CD4-positive, CD25-positive, alpha-beta regulatory T cell (primary cell): ENCODE measurements around the gene H6PD. TPM values are rescaled to one million over a fixed set of nuclear protein-coding genes. Genes with fewer than 3 reads are reported as not detected.
A peak's percentile ranks its signal among the peaks of the same experiment; 100 is the strongest.

ENCODE experiments used
- ATAC-seq, 2 donors: fragments of 150-1000 bp; cut with Tn5 transposase; one replicate each; pipeline ENCODE4 v1.10.0; 2021; ENCODE audit warnings: low read depth in 2 of 2, moderate number of reproducible peaks in 2 of 2, moderate library complexity in 1 of 2
- DNase-seq, 3 donors: peaks; one replicate each; pipeline versions ENCODE4 v3.0.0 to v3.0.0-alpha.2; 2012 to 2022; ENCODE audit warnings: mixed read lengths in 1 of 3
- H3K27ac ChIP-seq: one replicate; pipeline ENCODE4 v1.7.0; 2013; ENCODE audit warnings: mild to moderate bottlenecking, low read length; ENCODE audit not compliant: insufficient read depth, poor library complexity, severe bottlenecking
- H3K27me3 ChIP-seq: one replicate; pipeline ENCODE4 v1.7.0; 2013; ENCODE audit warnings: low read length; ENCODE audit not compliant: control insufficient read depth, insufficient read depth
- H3K36me3 ChIP-seq: one replicate; pipeline ENCODE4 v1.7.0; 2013; ENCODE audit warnings: mild to moderate bottlenecking, low read length, moderate library complexity; ENCODE audit not compliant: control insufficient read depth, insufficient read depth
- H3K4me1 ChIP-seq: 2 replicates; pipeline ENCODE4 v1.7.0; 2013; ENCODE audit warnings: mild to moderate bottlenecking, low read length; ENCODE audit not compliant: insufficient read depth, control insufficient read depth, poor library complexity, severe bottlenecking
- H3K4me3 ChIP-seq: one replicate; pipeline ENCODE4 v1.7.0; 2013; ENCODE audit warnings: low read depth, mild to moderate bottlenecking, low read length, moderate library complexity
- H3K9me3 ChIP-seq, 2 experiments: 1 replicate in 1 of 2; 2 replicates in 1 of 2; pipeline ENCODE4 v1.7.0; 2013; ENCODE audit warnings: low read length in 2 of 2, mild to moderate bottlenecking in 1 of 2, moderate library complexity in 1 of 2; ENCODE audit not compliant: control insufficient read depth in 2 of 2
- H3K27ac Mint-ChIP-seq, 3 donors: one replicate each; pipeline ENCODE4 v1.8.0; 2020 to 2022; ENCODE audit warnings: mild to moderate bottlenecking in 3 of 3, mixed read lengths in 3 of 3, moderate library complexity in 2 of 3
- H3K27me3 Mint-ChIP-seq: one replicate; pipeline ENCODE4 v1.8.0; 2022; ENCODE audit warnings: mild to moderate bottlenecking, mixed read lengths
- H3K36me3 Mint-ChIP-seq: one replicate; pipeline ENCODE4 v1.8.0; 2020; ENCODE audit warnings: mixed read lengths
- H3K4me1 Mint-ChIP-seq, 4 donors: one replicate each; pipeline ENCODE4 v1.8.0; 2020 to 2022; ENCODE audit warnings: mixed read lengths in 4 of 4, mild to moderate bottlenecking in 1 of 4
- H3K4me3 Mint-ChIP-seq, 4 donors: one replicate each; pipeline ENCODE4 v1.8.0; 2020 to 2022; ENCODE audit warnings: mild to moderate bottlenecking in 4 of 4, mixed read lengths in 4 of 4, moderate library complexity in 3 of 4
- H3K9me3 Mint-ChIP-seq, 7 donors: one replicate each; pipeline ENCODE4 v1.8.0; 2020 to 2022; ENCODE audit warnings: mixed read lengths in 7 of 7, mild to moderate bottlenecking in 3 of 7, moderate library complexity in 2 of 7
- polyA plus RNA-seq, 4 donors: library from polyadenylated mRNA; unstranded; fragments of 300-500 nt; fragmentation: Illumina TruSeq; gene quantifications; one replicate each; pipeline ENCODE4 v1.2.3, GENCODE V29; 2021
- total RNA-seq: library from RNA; stranded (reverse); gene quantifications from one replicate; pipeline ENCODE4 v1.2.3, GENCODE V29; 2022

H6PD gene
- total and polyA plus RNA-seq, 5 donors from 2014 or later = 7.8 to 19.4 (median 8.9) TPM

DNA sequence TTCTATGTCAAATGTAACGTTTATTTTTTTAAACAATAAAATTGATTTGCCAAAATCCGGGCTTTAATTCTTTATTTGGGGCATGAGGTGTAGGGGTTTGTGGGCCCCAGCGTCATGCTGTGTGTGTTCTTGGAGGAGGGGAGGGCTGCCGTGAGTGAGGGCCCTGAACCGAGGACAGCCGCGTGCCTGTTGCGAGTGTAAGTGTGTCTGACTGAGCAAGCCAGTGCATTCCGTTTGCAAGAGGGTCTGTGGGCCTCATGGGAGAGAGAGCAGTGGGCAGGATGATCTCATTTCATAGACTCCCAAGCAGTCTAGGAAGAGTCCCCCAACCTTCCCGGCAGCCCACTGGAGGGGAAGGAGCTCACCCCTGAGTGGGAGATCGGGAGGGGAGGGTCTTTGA, 36.7 kb downstream of the H6PD start:
- ATAC-seq (no peak), DNase-seq (no peak)
- H3K27ac Mint-ChIP-seq = no peak overlapping the region
- peaks cover 7 to 24% (median 19%) of the 10 kb centered on the region in 4 donors for H3K4me1 Mint-ChIP-seq
- Histone ChIP-seq H3K36me3 (no peaks in the 10 kb centered on the region), H3K9me3 (no peaks in the 10 kb centered on the region), H3K4me3 (no peak overlapping the region), H3K27ac (no peak overlapping the region), H3K4me1 (peaks cover 16% of the 10 kb centered on the region), H3K27me3 (no peaks in the 10 kb centered on the region)
- H3K27me3 Mint-ChIP-seq = no peaks in the 10 kb centered on the region
- H3K9me3 Mint-ChIP-seq = peaks cover 0 to 1% (median 0%) of the 10 kb centered on the region in 7 donors
- no peak overlapping the region for H3K4me3 Mint-ChIP-seq
- peaks cover 8% of the 10 kb centered on the region for H3K36me3 Mint-ChIP-seq

DNA sequence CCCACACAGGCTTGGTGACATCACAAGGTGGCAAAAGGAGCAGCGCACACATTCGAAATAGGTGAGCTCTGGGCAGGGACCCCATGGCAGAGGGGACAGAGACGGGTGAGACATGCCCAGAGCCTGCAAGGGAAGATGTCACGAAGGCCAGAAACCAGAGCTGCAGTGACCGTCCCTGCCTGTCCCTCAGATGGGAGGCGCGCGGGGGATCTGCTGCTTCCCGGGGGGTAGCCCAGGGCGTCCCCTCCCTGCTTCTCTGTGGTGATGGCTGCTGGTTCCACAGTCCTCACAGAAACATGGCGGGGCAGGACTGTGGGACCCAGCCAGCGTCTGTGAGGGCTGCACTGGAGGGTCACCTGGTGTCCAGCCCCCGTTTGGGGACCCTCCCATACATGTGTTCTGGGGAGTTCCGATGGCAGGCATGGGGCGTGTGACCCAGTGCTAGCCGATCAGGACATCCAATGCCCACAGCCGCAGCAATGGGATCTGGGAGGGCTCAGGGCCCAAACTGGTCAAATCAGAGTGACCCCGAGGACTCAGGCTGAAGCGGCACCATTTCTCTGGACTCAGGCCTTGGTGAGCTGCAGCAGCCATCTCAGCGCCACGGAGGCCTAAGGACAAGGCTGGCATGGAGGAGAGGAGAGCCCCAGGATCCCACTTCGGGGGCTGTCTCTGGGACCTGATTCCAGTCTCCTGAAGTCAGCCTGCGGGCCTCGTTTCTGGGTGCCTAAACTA, 37.5 kb downstream of the H6PD start:
- Histone ChIP-seq H3K36me3 (no peaks in the 10 kb centered on the region), H3K27ac (no peak overlapping the region), H3K4me1 (peaks cover 15% of the 10 kb centered on the region), H3K9me3 (no peaks in the 10 kb centered on the region), H3K27me3 (no peaks in the 10 kb centered on the region), H3K4me3 (no peak overlapping the region)
- Mint-ChIP-seq H3K4me3 (no peak overlapping the region), H3K27me3 (no peaks in the 10 kb centered on the region), H3K9me3 (peaks cover 0 to 1% (median 0%) of the 10 kb centered on the region in 7 donors), H3K27ac (no peak overlapping the region), H3K36me3 (peaks cover 8% of the 10 kb centered on the region), H3K4me1 (peaks cover 7 to 24% (median 17%) of the 10 kb centered on the region in 4 donors)
- no peak for ATAC-seq
- no peak for DNase-seq

DNA sequence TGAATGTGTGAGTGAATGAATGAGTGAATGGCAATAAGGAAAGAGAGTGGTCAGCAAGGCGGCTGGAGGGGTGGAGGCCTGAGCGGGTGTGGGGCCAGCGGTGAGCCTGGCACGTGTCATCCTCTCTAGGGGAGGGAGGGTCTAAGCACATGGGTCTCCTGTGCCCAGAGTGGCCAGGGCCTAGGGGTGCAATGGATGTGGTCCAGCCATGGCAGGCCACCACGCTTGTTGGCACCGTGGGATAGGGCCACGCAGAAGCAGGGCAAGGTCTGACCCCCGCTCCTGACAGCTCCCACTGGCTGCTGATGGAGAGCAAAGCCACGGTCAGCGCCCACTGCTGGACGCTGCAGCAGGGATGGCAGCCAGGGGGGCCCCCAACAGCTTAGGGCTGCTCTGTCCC, 38.6 kb downstream of the H6PD start:
- no peak for ATAC-seq
- Mint-ChIP-seq H3K4me1 (peaks cover 7 to 17% (median 11%) of the 10 kb centered on the region in 4 donors), H3K27ac (no peak overlapping the region), H3K27me3 (no peaks in the 10 kb centered on the region), H3K9me3 (peaks cover 0 to 1% (median 0%) of the 10 kb centered on the region in 7 donors), H3K4me3 (peak overlapping the region in 2 of 4 donors; percentile 4 to 63), H3K36me3 (peaks cover 8% of the 10 kb centered on the region)
- H3K36me3 ChIP-seq = no peaks in the 10 kb centered on the region
- no peaks in the 10 kb centered on the region for H3K27me3 ChIP-seq
- H3K4me1 ChIP-seq = peaks cover 11% of the 10 kb centered on the region
- H3K4me3 ChIP-seq = no peak overlapping the region
- no peak for DNase-seq
- H3K27ac ChIP-seq = no peak overlapping the region
- H3K9me3 ChIP-seq = no peaks in the 10 kb centered on the region

DNA sequence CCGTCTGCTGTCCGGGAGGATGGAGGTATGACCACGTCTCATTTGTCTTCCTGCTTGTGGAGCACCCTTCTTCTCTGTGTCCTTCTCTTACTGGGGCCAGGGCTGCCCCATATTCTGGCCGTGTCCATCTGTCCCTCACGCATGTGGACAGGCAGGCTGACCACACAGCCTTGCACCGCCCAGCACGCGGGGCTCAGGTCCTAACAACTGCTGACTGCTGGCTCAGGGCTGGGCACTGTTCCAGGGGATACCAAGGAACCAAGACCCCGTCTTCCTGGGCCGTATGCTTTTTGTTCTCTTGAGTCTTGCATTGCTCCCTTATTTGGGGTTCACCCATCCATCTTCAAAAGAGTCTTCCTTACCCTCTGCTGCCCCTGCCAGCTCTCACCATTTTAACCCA, 40.6 kb downstream of the H6PD start:
- no peak overlapping the region for H3K4me3 ChIP-seq
- H3K27ac ChIP-seq = no peak overlapping the region
- H3K4me3 Mint-ChIP-seq = peak overlapping the region in 3 of 4 donors; percentile 43 to 78 (median 73)
- peaks cover 0 to 3% (median 0%) of the 10 kb centered on the region in 7 donors for H3K9me3 Mint-ChIP-seq
- H3K4me1 ChIP-seq = peaks cover 29% of the 10 kb centered on the region
- peaks cover 8% of the 10 kb centered on the region for H3K36me3 Mint-ChIP-seq
- H3K27ac Mint-ChIP-seq = peak overlapping the region in 1 of 3 donors; percentile 89
- DNase-seq = no peak
- no peaks in the 10 kb centered on the region for H3K36me3 ChIP-seq
- no peaks in the 10 kb centered on the region for H3K27me3 ChIP-seq
- peak in 1 of 2 donors; percentile 21 for ATAC-seq
- H3K9me3 ChIP-seq = no peaks in the 10 kb centered on the region
- peaks cover 7 to 31% (median 16%) of the 10 kb centered on the region in 4 donors for H3K4me1 Mint-ChIP-seq
- H3K27me3 Mint-ChIP-seq = no peaks in the 10 kb centered on the region

DNA sequence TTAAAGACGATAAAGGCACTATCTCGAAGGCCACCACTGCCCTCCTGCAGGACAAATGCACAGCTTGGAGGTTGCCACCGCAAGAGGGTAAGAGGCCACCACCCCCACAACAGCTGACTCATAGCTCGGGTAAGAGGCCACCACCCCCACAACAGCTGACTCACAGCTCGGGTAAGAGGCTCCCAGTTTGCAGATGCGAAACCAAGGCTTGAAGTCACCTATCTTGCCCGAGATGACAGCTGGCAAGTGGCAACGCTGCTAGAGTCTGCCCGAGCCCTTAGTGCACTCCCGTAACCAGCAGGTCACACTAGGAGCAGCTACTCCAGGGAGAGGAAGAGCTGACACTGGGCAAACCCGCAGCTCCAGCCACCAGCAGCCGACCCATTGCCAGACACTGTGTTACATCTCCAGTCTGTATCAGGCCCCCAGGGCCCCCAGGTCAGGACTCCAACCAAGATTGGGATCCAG, 41.0 kb downstream of the H6PD start:
- Histone ChIP-seq H3K9me3 (no peaks in the 10 kb centered on the region), H3K4me3 (peak overlapping the region; percentile 26), H3K4me1 (peaks cover 31% of the 10 kb centered on the region), H3K27ac (no peak overlapping the region), H3K36me3 (no peaks in the 10 kb centered on the region), H3K27me3 (no peaks in the 10 kb centered on the region)
- peaks cover 1% of the 10 kb centered on the region for H3K27me3 Mint-ChIP-seq
- DNase-seq (peak; percentile 12 to 87 (median 52)), ATAC-seq (peak; percentile 86 to 94)
- H3K27ac Mint-ChIP-seq = peak overlapping the region in 1 of 3 donors; percentile 68
- H3K9me3 Mint-ChIP-seq = peaks cover 0 to 3% (median 0%) of the 10 kb centered on the region in 7 donors
- H3K4me1 Mint-ChIP-seq = peaks cover 7 to 34% (median 19%) of the 10 kb centered on the region in 4 donors
- peak overlapping the region; percentile 36 to 78 (median 58) for H3K4me3 Mint-ChIP-seq
- H3K36me3 Mint-ChIP-seq = peaks cover 8% of the 10 kb centered on the region

DNA sequence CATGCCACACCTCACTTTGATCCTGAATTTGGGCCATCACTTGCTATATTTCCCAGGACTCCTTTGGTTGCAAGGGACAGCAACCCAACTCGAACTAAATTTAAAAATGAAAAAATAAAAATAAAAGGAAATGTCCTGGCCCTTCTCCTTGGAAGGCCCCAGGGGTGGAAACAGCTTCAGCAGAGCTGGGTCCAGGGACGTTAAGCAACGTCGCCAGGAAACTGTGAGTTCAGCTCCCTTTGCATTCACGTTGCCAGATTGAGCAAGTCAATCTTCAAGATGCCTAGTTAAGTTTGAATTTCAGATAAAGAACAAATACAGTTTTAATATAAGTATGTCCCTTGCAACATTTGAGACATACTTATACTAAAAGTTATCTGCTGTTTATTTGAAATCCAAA, 43.5 kb downstream of the H6PD start:
- Mint-ChIP-seq H3K9me3 (peaks cover 0 to 2% (median 0%) of the 10 kb centered on the region in 7 donors), H3K4me3 (no peak overlapping the region), H3K4me1 (peaks cover 7 to 49% (median 29%) of the 10 kb centered on the region in 4 donors), H3K36me3 (peaks cover 5% of the 10 kb centered on the region), H3K27me3 (peaks cover 6% of the 10 kb centered on the region), H3K27ac (no peak overlapping the region)
- DNase-seq = no peak
- H3K4me3 ChIP-seq = no peak overlapping the region
- no peaks in the 10 kb centered on the region for H3K9me3 ChIP-seq
- H3K27me3 ChIP-seq = no peaks in the 10 kb centered on the region
- no peaks in the 10 kb centered on the region for H3K36me3 ChIP-seq
- no peak for ATAC-seq
- peaks cover 53% of the 10 kb centered on the region for H3K4me1 ChIP-seq
- H3K27ac ChIP-seq = no peak overlapping the region

DNA sequence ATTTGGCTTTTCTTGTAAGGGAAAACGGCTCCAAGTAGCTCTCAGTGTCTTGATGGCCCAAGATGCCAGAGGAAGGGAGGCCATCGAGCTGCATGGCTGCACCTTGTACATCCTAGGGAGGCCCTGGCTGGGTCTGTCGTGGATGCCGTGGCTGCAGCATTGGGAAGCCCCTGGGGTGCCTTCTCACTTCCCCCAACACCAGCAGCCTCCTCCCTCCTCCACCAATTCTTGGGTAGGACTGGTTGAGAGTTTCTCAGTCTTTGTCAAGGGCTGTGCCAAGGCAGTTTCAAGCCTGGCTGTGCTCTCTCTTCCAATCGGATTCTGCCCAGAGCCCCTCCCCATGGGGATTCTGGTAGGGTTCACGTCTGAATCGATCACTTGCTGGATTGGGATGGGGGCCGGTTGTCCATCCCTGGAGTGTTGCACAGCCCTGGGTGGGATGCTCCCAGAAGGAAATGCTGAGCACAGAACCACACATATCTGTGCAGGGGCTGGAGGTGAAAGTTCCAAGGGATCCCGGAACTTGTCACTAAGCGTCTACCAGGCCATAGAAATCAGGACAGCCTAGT, 44.1 kb downstream of the H6PD start:
- peaks cover 7 to 55% (median 32%) of the 10 kb centered on the region in 4 donors for H3K4me1 Mint-ChIP-seq

More for the DNA sequence above, 44.1 kb downstream of the H6PD start:
- peaks cover 59% of the 10 kb centered on the region for H3K4me1 ChIP-seq
- H3K36me3 ChIP-seq = no peaks in the 10 kb centered on the region
- DNase-seq (no peak), ATAC-seq (no peak)
- peaks cover 5% of the 10 kb centered on the region for H3K36me3 Mint-ChIP-seq
- no peak overlapping the region for H3K4me3 ChIP-seq
- no peaks in the 10 kb centered on the region for H3K9me3 ChIP-seq
- peak overlapping the region in 2 of 3 donors; percentile 14 to 20 for H3K27ac Mint-ChIP-seq
- no peaks in the 10 kb centered on the region for H3K27me3 ChIP-seq
- peak overlapping the region in 1 of 4 donors; percentile 15 for H3K4me3 Mint-ChIP-seq
- no peak overlapping the region for H3K27ac ChIP-seq
- peaks cover 0 to 2% (median 0%) of the 10 kb centered on the region in 7 donors for H3K9me3 Mint-ChIP-seq
- peaks cover 6% of the 10 kb centered on the region for H3K27me3 Mint-ChIP-seq
